ENCODE data around the gene ATAD2B.

Gene ATAD2B

GRCh38 chr2:23901966-23902846 lies 24.7 kb downstream of the ATAD2B start:
- Histone ChIP-seq H3K9me3 (ENCODE audit: insufficient read depth, low read length) (no peaks in the 10 kb centered on the region), H4K20me1 (ENCODE audit: insufficient read depth, low read length) (peaks cover 18% of the 10 kb centered on the region), H3K4me1 (ENCODE audit: low read length) (no peaks in the 10 kb centered on the region), H3K79me2 (ENCODE audit: low read length) (peaks cover 42% of the 10 kb centered on the region), H3K36me3 (replicated peaks; ENCODE audit: low read depth, low read length) (no peaks in the 10 kb centered on the region), H3K27me3 (ENCODE audit: low read depth, low read length) (no peaks in the 10 kb centered on the region), H2AFZ (ENCODE audit: low read depth, low read length) (no peak overlapping the region), H3K4me3 (ENCODE audit: low read length) (no peak overlapping the region), H3K27ac (ENCODE audit: low read length) (no peak overlapping the region), H3K9ac (ENCODE audit: low read length) (no peak overlapping the region), H3K4me2 (ENCODE audit: low read length) (no peak overlapping the region)
- TF ChIP-seq, protein P1, sequence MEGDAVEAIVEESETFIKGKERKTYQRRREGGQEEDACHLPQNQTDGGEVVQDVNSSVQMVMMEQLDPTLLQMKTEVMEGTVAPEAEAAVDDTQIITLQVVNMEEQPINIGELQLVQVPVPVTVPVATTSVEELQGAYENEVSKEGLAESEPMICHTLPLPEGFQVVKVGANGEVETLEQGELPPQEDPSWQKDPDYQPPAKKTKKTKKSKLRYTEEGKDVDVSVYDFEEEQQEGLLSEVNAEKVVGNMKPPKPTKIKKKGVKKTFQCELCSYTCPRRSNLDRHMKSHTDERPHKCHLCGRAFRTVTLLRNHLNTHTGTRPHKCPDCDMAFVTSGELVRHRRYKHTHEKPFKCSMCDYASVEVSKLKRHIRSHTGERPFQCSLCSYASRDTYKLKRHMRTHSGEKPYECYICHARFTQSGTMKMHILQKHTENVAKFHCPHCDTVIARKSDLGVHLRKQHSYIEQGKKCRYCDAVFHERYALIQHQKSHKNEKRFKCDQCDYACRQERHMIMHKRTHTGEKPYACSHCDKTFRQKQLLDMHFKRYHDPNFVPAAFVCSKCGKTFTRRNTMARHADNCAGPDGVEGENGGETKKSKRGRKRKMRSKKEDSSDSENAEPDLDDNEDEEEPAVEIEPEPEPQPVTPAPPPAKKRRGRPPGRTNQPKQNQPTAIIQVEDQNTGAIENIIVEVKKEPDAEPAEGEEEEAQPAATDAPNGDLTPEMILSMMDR (IDR thresholded peaks at IDR 0.05; ENCODE audit: low read depth, low read length): no peak
- TF ChIP-seq EZH2phosphoT487 (IDR thresholded peaks at IDR 0.05; ENCODE audit: low read depth): no peak

DNA sequence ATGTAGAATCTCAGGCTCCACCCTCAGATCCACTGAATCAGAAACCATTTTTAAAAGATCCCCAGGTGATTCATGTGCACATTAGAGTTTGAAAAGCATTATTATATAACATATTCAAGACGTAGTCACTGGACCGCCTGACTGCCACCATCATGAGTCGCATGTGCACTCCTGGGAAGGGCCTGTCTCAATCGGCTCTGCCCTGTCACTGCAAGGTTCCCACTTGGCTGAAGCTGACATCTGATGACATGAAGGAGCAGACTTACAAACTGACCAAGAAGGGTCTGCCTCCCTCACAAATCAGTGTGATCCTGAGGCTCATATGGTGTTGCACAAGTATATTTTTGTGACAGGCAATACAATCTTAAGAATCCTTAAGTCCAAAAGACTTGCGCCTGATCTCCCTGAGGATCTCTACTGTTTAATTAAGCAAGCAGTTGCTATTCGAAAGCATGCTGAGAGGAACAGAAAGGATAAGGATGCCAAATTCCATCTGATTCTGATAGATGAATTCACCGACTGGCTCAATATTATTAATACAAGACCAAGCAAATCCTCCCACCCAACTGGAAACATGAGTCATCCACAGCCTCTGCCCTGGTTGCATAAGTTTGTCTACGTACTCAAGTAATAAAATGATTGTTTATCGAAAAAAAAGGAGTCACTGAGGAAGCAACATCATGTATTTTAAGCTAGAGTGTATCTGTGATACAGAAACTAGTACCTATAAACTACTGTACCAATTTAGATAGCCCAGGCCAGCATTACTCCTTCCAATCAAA lies 26.2 kb downstream of the ATAD2B start:
- H3K4me1 ChIP-seq (ENCODE audit: low read length): no peaks in the 10 kb centered on the region
- H3K27me3 ChIP-seq (ENCODE audit: low read depth, low read length): no peaks in the 10 kb centered on the region
- no peak overlapping the region for H3K4me2 ChIP-seq (ENCODE audit: low read length)
- peaks cover 44% of the 10 kb centered on the region for H3K79me2 ChIP-seq (ENCODE audit: low read length)
- no peaks in the 10 kb centered on the region for H3K36me3 ChIP-seq (replicated peaks; ENCODE audit: low read depth, low read length)
- H2AFZ ChIP-seq (ENCODE audit: low read depth, low read length): no peak overlapping the region
- no peaks in the 10 kb centered on the region for H3K9me3 ChIP-seq (ENCODE audit: insufficient read depth, low read length)
- H4K20me1 ChIP-seq (ENCODE audit: insufficient read depth, low read length): peaks cover 22% of the 10 kb centered on the region
- TF ChIP-seq, protein P1 (IDR thresholded peaks at IDR 0.05; ENCODE audit: low read depth, low read length): no peak
- TF ChIP-seq EZH2phosphoT487 (IDR thresholded peaks at IDR 0.05; ENCODE audit: low read depth): no peak
- H3K9ac ChIP-seq (ENCODE audit: low read length): no peak overlapping the region
- H3K4me3 ChIP-seq (ENCODE audit: low read length): no peak overlapping the region
- H3K27ac ChIP-seq (ENCODE audit: low read length): no peak overlapping the region

DNA sequence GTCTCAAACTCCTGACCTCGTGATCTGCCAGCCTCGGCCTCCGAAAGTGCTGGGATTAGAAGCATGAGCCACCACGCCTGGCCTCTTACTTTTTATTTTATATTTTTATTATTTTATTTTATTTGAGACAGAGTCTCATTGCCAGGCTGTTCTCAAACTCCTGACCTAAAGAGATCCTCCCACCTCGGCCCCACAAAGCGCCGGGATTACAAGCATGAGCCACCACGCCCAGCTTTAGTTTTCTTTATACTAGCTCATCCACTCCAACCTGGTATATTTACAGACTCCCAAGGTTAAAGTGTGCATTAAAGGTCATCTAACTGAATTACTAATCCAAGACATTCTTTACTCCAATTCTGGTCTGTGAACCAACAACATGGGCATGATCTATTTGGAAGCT lies 26.8 kb downstream of the ATAD2B start:
- TF ChIP-seq, protein P1 (IDR thresholded peaks at IDR 0.05; ENCODE audit: low read depth, low read length): no peak
- TF ChIP-seq EZH2phosphoT487 (IDR thresholded peaks at IDR 0.05; ENCODE audit: low read depth): no peak
- Histone ChIP-seq H3K27me3 (ENCODE audit: low read depth, low read length) (no peaks in the 10 kb centered on the region), H3K9me3 (ENCODE audit: insufficient read depth, low read length) (no peaks in the 10 kb centered on the region), H3K9ac (ENCODE audit: low read length) (no peak overlapping the region), H3K79me2 (ENCODE audit: low read length) (peaks cover 38% of the 10 kb centered on the region), H2AFZ (ENCODE audit: low read depth, low read length) (no peak overlapping the region), H3K27ac (ENCODE audit: low read length) (no peak overlapping the region), H4K20me1 (ENCODE audit: insufficient read depth, low read length) (peaks cover 22% of the 10 kb centered on the region), H3K4me1 (ENCODE audit: low read length) (no peaks in the 10 kb centered on the region), H3K4me3 (ENCODE audit: low read length) (no peak overlapping the region), H3K4me2 (ENCODE audit: low read length) (no peak overlapping the region), H3K36me3 (replicated peaks; ENCODE audit: low read depth, low read length) (no peaks in the 10 kb centered on the region)

DNA sequence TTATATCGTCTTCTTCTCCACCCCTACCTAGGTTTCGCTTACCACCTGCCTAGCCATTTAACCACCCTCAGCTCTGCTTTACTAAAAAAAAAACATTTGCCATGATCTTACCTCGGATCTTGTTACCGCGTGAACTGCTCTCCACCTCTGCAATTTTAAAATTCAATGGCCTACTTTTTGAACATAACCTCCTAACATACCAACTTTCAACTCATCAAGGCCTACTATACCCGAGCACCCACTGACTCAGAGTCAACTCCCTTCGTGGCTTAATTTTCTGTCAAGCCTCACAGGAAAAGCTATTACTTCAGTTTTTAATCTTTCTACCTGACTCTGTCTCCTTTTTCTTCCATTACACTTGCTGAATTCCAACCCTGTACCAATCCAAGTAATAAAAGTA lies 55.7 kb downstream of the ATAD2B start:
- H3K36me3 ChIP-seq (replicated peaks; ENCODE audit: low read depth, low read length): peaks cover 4% of the 10 kb centered on the region
- no peaks in the 10 kb centered on the region for H3K4me1 ChIP-seq (ENCODE audit: low read length)
- H3K9me3 ChIP-seq (ENCODE audit: insufficient read depth, low read length): no peaks in the 10 kb centered on the region
- no peak overlapping the region for H3K4me3 ChIP-seq (ENCODE audit: low read length)
- H4K20me1 ChIP-seq (ENCODE audit: insufficient read depth, low read length): no peaks in the 10 kb centered on the region
- no peak overlapping the region for H3K27ac ChIP-seq (ENCODE audit: low read length)
- H3K79me2 ChIP-seq (ENCODE audit: low read length): no peaks in the 10 kb centered on the region
- no peak overlapping the region for H3K4me2 ChIP-seq (ENCODE audit: low read length)
- H3K27me3 ChIP-seq (ENCODE audit: low read depth, low read length): no peaks in the 10 kb centered on the region
- H2AFZ ChIP-seq (ENCODE audit: low read depth, low read length): no peak overlapping the region
- TF ChIP-seq EZH2phosphoT487 (IDR thresholded peaks at IDR 0.05; ENCODE audit: low read depth): no peak
- TF ChIP-seq, protein P1 (IDR thresholded peaks at IDR 0.05; ENCODE audit: low read depth, low read length): no peak
- H3K9ac ChIP-seq (ENCODE audit: low read length): no peak overlapping the region
